Gastrocnemius medialis (tissue), 4 donors: Measurements from ENCODE around the gene SUSD4. TPM values are rescaled to one million over a fixed set of nuclear protein-coding genes. Genes with fewer than 3 reads are reported as not detected.

Experiments used
- ATAC-seq, 2 donors: fragments of 150-250 bp; one replicate each; pipeline ENCODE4 v1.9.1; 2016
- DNase-seq, 2 donors: peaks; one replicate each; pipeline ENCODE4 v3.0.0-alpha.2; 2019
- H3K27ac ChIP-seq, 4 donors: fragments of 200-600 bp; sonication (generic); 1 replicate in 1 of 4; 2 replicates in 3 of 4; pipeline ENCODE4 v1.5.1; 2016 to 2018; ENCODE audit warnings: mild to moderate bottlenecking in 2 of 4, moderate library complexity in 1 of 4
- H3K27me3 ChIP-seq, 3 donors: fragments of 200-600 bp; sonication (generic) in 2 of 3; 1 replicate in 1 of 3; 2 replicates in 2 of 3; pipeline versions ENCODE4 v1.5.1 to v1.6.0; 2016 to 2019; ENCODE audit warnings: mild to moderate bottlenecking in 1 of 3, moderate library complexity in 1 of 3
- H3K36me3 ChIP-seq, 2 donors: fragments of 200-600 bp; sonication (generic) in 1 of 2; one replicate each; pipeline ENCODE4 v1.5.1; 2017 to 2018
- H3K4me1 ChIP-seq, 2 donors: fragments of 200-600 bp; sonication (generic) in 1 of 2; one replicate each; pipeline ENCODE4 v1.5.1; 2016 to 2017; ENCODE audit warnings: mild to moderate bottlenecking in 2 of 2
- H3K4me3 ChIP-seq, 4 donors: fragments of 200-600 bp; sonication (generic) in 3 of 4; 1 replicate in 1 of 4; 2 replicates in 3 of 4; pipeline ENCODE4 v1.5.1; 2016 to 2019; ENCODE audit warnings: mild to moderate bottlenecking in 2 of 4
- H3K9me3 ChIP-seq, 3 donors: fragments of 200-600 bp; sonication (generic) in 2 of 3; 1 replicate in 1 of 3; 2 replicates in 2 of 3; pipeline ENCODE4 v1.5.1; 2016 to 2019
- POLR2A ChIP-seq, 2 donors: fragments of 450-650 bp; IDR thresholded peaks; one replicate each; pipeline ENCODE4 v1.6.1; 2017; ENCODE audit warnings: antibody characterized with exemption in 2 of 2, mild to moderate bottlenecking in 2 of 2, moderate library complexity in 2 of 2
- in situ Hi-C, 4 donors: fragments of 200-750 bp; cut with MboI; loops; one replicate each; pipeline versions ENCODE4 v1.15.0 to v1.8.0; 2017; ENCODE audit warnings: low sequenced_read_pairs in 4 of 4
- intact Hi-C: fragments of 100-400 bp; cut with DNase I; formaldehyde crosslinking; loops from one replicate; pipeline ENCODE4 v1.15.1; 2023; ENCODE audit warnings: low total_unique reads
- total RNA-seq, 4 donors: library from RNA; depleted of rRNA; stranded (reverse); fragments of >200 nt; gene quantifications; one replicate each; pipeline versions ENCODE4 v1.1.0 to v1.2.3, GENCODE V29; 2016
- TF ChIP-seq, protein P1 (sequence below), 5 experiments: fragments of 450-650 bp in 3 of 5; fragments of 200-600 bp in 2 of 5; sonication (generic) in 2 of 5; IDR thresholded peaks in 4 of 5; conservative IDR thresholded peaks in 1 of 5; 1 replicate in 4 of 5; 2 replicates in 1 of 5; pipeline ENCODE4 v1.5.1; 2016 to 2019; ENCODE audit warnings: antibody characterized with exemption in 5 of 5, mild to moderate bottlenecking in 3 of 5, moderate library complexity in 3 of 5

Gene SUSD4
- total RNA-seq, 4 donors from 2014 or later: 1.2 to 4.0 (median 3.3) TPM; not detected in 1

DNA sequence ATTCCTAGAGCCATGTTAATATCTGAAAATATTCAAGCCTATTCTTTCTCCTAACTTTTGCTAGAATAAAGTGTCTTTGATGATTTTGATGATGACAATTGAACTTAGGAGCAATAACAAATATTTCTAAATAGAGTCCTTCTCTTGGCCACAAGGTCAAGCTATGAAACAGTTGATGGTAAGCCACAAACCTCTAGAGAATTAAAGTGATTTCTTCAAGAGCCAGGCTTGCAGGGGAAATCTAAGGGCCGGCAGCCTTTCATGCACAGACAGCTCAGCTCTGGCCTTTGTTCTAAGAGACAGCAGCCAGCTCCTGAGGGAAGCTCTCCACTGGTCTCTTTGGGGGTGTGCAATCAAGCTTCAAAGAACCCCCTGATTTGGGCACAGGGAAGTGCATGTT is 59.0 kb downstream of the SUSD4 start:
- H3K27me3 ChIP-seq: no peaks in the 10 kb centered on the region
- no peak for TF ChIP-seq POLR2A (IDR thresholded peaks at IDR 0.05)
- TF ChIP-seq, protein P1, sequence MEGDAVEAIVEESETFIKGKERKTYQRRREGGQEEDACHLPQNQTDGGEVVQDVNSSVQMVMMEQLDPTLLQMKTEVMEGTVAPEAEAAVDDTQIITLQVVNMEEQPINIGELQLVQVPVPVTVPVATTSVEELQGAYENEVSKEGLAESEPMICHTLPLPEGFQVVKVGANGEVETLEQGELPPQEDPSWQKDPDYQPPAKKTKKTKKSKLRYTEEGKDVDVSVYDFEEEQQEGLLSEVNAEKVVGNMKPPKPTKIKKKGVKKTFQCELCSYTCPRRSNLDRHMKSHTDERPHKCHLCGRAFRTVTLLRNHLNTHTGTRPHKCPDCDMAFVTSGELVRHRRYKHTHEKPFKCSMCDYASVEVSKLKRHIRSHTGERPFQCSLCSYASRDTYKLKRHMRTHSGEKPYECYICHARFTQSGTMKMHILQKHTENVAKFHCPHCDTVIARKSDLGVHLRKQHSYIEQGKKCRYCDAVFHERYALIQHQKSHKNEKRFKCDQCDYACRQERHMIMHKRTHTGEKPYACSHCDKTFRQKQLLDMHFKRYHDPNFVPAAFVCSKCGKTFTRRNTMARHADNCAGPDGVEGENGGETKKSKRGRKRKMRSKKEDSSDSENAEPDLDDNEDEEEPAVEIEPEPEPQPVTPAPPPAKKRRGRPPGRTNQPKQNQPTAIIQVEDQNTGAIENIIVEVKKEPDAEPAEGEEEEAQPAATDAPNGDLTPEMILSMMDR (IDR thresholded peaks at IDR 0.05 in 4 of 5, conservative IDR thresholded peaks at IDR 0.05 in 1 of 5): no peak
- ATAC-seq (no peak), DNase-seq (no peak)
- no peak overlapping the region for H3K4me3 ChIP-seq
- H3K36me3 ChIP-seq: no peaks in the 10 kb centered on the region
- no peaks in the 10 kb centered on the region for H3K4me1 ChIP-seq
- H3K9me3 ChIP-seq: no peaks in the 10 kb centered on the region
- intact Hi-C loops: no loop called here
- in situ Hi-C loops: no loop called here
- no peak overlapping the region for H3K27ac ChIP-seq

DNA sequence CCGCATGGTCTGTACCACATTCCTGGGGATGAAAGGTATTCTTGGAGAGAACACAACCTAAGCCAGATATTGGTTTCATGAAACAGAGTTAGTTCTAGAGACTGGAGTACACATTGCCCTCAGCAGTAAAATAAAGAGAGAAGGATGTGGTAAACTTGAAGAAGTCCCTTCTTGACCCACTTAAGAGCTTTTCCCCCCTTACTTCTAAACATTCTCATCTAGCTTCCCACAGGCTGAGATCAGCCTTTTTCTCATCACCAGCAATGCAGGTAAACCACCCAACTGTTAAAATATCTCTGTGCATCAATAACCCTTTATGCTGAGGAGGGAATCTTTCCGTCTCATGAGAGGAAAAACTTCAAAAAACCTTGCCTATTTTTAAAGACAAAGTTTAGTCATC is 62.6 kb downstream of the SUSD4 start:
- intact Hi-C loops: no loop called here
- no peak overlapping the region for H3K27ac ChIP-seq
- no peaks in the 10 kb centered on the region for H3K36me3 ChIP-seq
- TF ChIP-seq, protein P1 (IDR thresholded peaks at IDR 0.05 in 4 of 5, conservative IDR thresholded peaks at IDR 0.05 in 1 of 5): no peak
- TF ChIP-seq POLR2A (IDR thresholded peaks at IDR 0.05): no peak
- no peak for ATAC-seq
- in situ Hi-C loops: no loop called here
- no peaks in the 10 kb centered on the region for H3K9me3 ChIP-seq
- no peak overlapping the region for H3K4me3 ChIP-seq
- no peak for DNase-seq
- H3K4me1 ChIP-seq: no peaks in the 10 kb centered on the region
- H3K27me3 ChIP-seq: no peaks in the 10 kb centered on the region

DNA sequence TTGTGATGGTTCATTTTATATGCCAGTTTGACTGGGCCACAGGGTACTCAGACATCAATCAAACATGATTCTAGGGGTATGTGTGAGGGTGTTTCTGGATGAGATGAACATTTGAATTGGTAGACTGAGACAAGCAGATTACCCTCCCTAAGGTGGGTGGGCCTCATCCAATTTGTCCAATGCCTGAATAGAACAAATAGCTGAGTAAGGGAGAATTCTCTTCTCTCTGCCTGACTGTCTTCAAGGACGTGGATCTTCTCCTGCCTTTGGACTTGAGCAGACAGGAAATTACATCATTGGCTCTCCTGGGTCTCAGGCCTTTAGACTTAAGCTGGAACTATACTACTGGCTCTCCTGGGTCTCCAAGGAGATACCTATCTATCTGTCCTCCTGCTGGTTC is 64.4 kb downstream of the SUSD4 start:
- no peak for DNase-seq
- no peaks in the 10 kb centered on the region for H3K4me1 ChIP-seq
- no peak overlapping the region for H3K27ac ChIP-seq
- no peak for TF ChIP-seq POLR2A (IDR thresholded peaks at IDR 0.05)
- TF ChIP-seq, protein P1 (IDR thresholded peaks at IDR 0.05 in 4 of 5, conservative IDR thresholded peaks at IDR 0.05 in 1 of 5): no peak
- H3K27me3 ChIP-seq: no peaks in the 10 kb centered on the region
- in situ Hi-C loops: no loop called here
- no peaks in the 10 kb centered on the region for H3K36me3 ChIP-seq
- intact Hi-C loops: no loop called here
- ATAC-seq: no peak
- no peak overlapping the region for H3K4me3 ChIP-seq
- H3K9me3 ChIP-seq: no peaks in the 10 kb centered on the region

GRCh38 chr1:223298701-223299100 is 65.3 kb downstream of the SUSD4 start:
- in situ Hi-C loops: no loop called here
- H3K27me3 ChIP-seq: no peaks in the 10 kb centered on the region
- no peak for TF ChIP-seq POLR2A (IDR thresholded peaks at IDR 0.05)
- no peak overlapping the region for H3K4me3 ChIP-seq
- ATAC-seq (no peak), DNase-seq (no peak)
- H3K4me1 ChIP-seq: no peaks in the 10 kb centered on the region
- no peaks in the 10 kb centered on the region for H3K36me3 ChIP-seq
- H3K9me3 ChIP-seq: no peaks in the 10 kb centered on the region
- H3K27ac ChIP-seq: no peak overlapping the region
- intact Hi-C loops: no loop called here

DNA sequence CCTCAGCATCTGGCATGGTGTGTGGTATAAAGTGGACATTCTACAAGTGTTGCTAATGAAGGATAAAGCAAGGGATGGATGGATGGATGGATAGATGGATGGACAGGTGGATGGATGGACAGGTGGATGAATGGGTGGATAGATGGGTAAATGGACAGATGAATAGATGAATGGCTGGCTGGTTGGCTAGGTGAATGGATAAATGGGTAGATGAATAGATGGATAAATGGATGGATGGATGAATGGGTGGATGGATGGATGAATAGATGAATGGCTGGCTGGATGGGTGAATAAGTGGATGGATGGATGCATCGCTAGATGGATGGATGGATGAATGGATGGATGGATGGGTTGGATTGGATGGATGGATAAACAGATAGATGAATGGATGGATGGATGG is 66.2 kb downstream of the SUSD4 start:
- intact Hi-C loops (no loop called here), in situ Hi-C loops (no loop called here)
- no peak for DNase-seq
- Histone ChIP-seq H3K4me3 (no peak overlapping the region), H3K9me3 (no peaks in the 10 kb centered on the region), H3K36me3 (no peaks in the 10 kb centered on the region), H3K4me1 (no peaks in the 10 kb centered on the region), H3K27me3 (no peaks in the 10 kb centered on the region), H3K27ac (no peak overlapping the region)
- ATAC-seq: no peak
- TF ChIP-seq POLR2A (IDR thresholded peaks at IDR 0.05): no peak
- TF ChIP-seq, protein P1 (IDR thresholded peaks at IDR 0.05 in 4 of 5, conservative IDR thresholded peaks at IDR 0.05 in 1 of 5): no peak
